Right lobe of liver (tissue), 6 donors: ENCODE results near the gene IFNW1. TPM values are rescaled to one million over a fixed set of nuclear protein-coding genes. Genes with fewer than 3 reads are reported as not detected.

Source experiments
- ATAC-seq, 4 donors: fragments of 200-7000 bp; cut with Tn5 transposase; one replicate each; pipeline ENCODE4 v1.9.1; 2020; ENCODE audit warnings: mild to moderate bottlenecking in 4 of 4, moderate library complexity in 4 of 4
- DNase-seq, 3 donors: peaks; one replicate each; pipeline ENCODE4 v3.0.0-alpha.2; 2020
- H3K27ac ChIP-seq, 3 donors: fragments of 200-600 bp; one replicate each; pipeline ENCODE4 v1.8.0; 2022
- H3K27me3 ChIP-seq, 2 donors: fragments of 200-600 bp; one replicate each; pipeline ENCODE4 v1.8.0; 2022
- H3K36me3 ChIP-seq, 4 donors: fragments of 200-600 bp; sonication (generic) in 1 of 4; one replicate each; pipeline versions ENCODE4 v1.5.1 to v1.8.0; 2017 to 2022; ENCODE audit warnings: control low read depth in 1 of 4
- H3K4me1 ChIP-seq, 4 donors: fragments of 200-600 bp; sonication (generic) in 1 of 4; one replicate each; pipeline versions ENCODE4 v1.5.1 to v1.8.0; 2017 to 2022; ENCODE audit warnings: control low read depth in 1 of 4
- H3K4me3 ChIP-seq, 3 donors: fragments of 200-600 bp; one replicate each; pipeline ENCODE4 v1.8.0; 2022
- H3K9me3 ChIP-seq, 4 donors: fragments of 200-600 bp; sonication (generic) in 1 of 4; one replicate each; pipeline versions ENCODE4 v1.5.1 to v1.8.0; 2017 to 2022; ENCODE audit warnings: control low read depth in 1 of 4
- CTCF ChIP-seq, 4 donors: fragments of 200-600 bp in 3 of 4; fragments of 450-650 bp in 1 of 4; IDR thresholded peaks; one replicate each; pipeline versions ENCODE4 v1.5.1 to v1.8.0; 2016 to 2022; ENCODE audit warnings: antibody characterized with exemption in 4 of 4, mild to moderate bottlenecking in 2 of 4
- POLR2A ChIP-seq: fragments of 450-650 bp; IDR thresholded peaks from one replicate; pipeline ENCODE4 v1.6.1; 2017; ENCODE audit warnings: antibody characterized with exemption, mild to moderate bottlenecking
- WGBS: methylation state at CpG from one replicate; pipeline ENCODE4 v1.1.6; 2018; ENCODE audit warnings: low coverage, low lambda C conversion rate; ENCODE audit not compliant: insufficient coverage; ENCODE audit errors: missing lambda C conversion rate; 5-methylcytosine and 5-hydroxymethylcytosine counted together
- intact Hi-C, 2 donors: fragments of 100-400 bp; cut with DNase I; formaldehyde crosslinking; loops; one replicate each; pipeline versions ENCODE4 v1.11.2 to v1.14.1; 2022
- total RNA-seq, 6 experiments: library from RNA; depleted of rRNA in 2 of 6; stranded (reverse); fragments of >200 nt in 2 of 6; fragmentation: NEBNext Ultra II Directional in 3 of 6; extraction: Animal tissue kit (Norgen Biotek cat#: 25700) in 3 of 6; gene quantifications; one replicate each; pipeline versions ENCODE4 v1.1.0 to v1.2.4, GENCODE V29; 2016 to 2023
- donor health status: DM: no; HTN: yes; CAD: no.
- donor health status: DM: no; HTN: no; CAD: no.
- donor health status: DM: no; HTN: no; CAD: no.
- donor health status: DM: no; HTN: yes; CAD: no.
- donor health status: DM: no; HTN: yes; CAD: no.

Gene IFNW1
- total RNA-seq, 6 experiments from 2014 or later: not detected

GRCh38 chr9:21154018-21154608 is 12.5 kb upstream of the IFNW1 start:
- Histone ChIP-seq H3K36me3 (no peaks in the 10 kb centered on the region), H3K4me1 (no peaks in the 10 kb centered on the region), H3K9me3 (no peaks in the 10 kb centered on the region), H3K27ac (no peak overlapping the region), H3K4me3 (no peak overlapping the region), H3K27me3 (no peaks in the 10 kb centered on the region)
- intact Hi-C loops: no loop called here
- DNase-seq: no peak
- TF ChIP-seq POLR2A (no peak), CTCF (IDR thresholded peaks at IDR 0.05) (peak in 2 of 4 donors; percentile 11 to 13)
- peak; percentile 47 to 73 (median 56) for ATAC-seq
- WGBS: 0% methylated on average over 3 of the region's 3 CpGs

- Histone ChIP-seq H3K36me3 (no peaks in the 10 kb centered on the region), H3K9me3 (no peaks in the 10 kb centered on the region), H3K27ac (no peak overlapping the region), H3K4me1 (no peaks in the 10 kb centered on the region), H3K27me3 (no peaks in the 10 kb centered on the region), H3K4me3 (no peak overlapping the region)
- intact Hi-C loops: no loop called here
- 11% methylated on average over 3 of the region's 3 CpGs for WGBS
- ATAC-seq (peak; percentile 14 to 28 (median 20)), DNase-seq (no peak)
- no peak for TF ChIP-seq POLR2A
- no peak for TF ChIP-seq CTCF (IDR thresholded peaks at IDR 0.05)
Observed at GRCh38 chr9:21153336-21154017, 11.8 kb upstream of the IFNW1 start.

- Histone ChIP-seq H3K4me1 (no peaks in the 10 kb centered on the region), H3K27me3 (no peaks in the 10 kb centered on the region), H3K27ac (no peak overlapping the region), H3K4me3 (no peak overlapping the region), H3K36me3 (no peaks in the 10 kb centered on the region), H3K9me3 (no peaks in the 10 kb centered on the region)
- ATAC-seq (peak in 1 of 4 donors; percentile 17), DNase-seq (no peak)
- intact Hi-C loops: no loop called here
- 19% methylated on average over 1 of the region's 1 CpG for WGBS
- TF ChIP-seq POLR2A (no peak), CTCF (IDR thresholded peaks at IDR 0.05) (no peak)
Observed at GRCh38 chr9:21144603-21145002, 3.0 kb upstream of the IFNW1 start.

- Histone ChIP-seq H3K9me3 (peaks cover 0 to 2% (median 0%) of the 10 kb centered on the region in 4 donors), H3K4me3 (no peak overlapping the region), H3K4me1 (no peaks in the 10 kb centered on the region), H3K27ac (no peak overlapping the region), H3K27me3 (no peaks in the 10 kb centered on the region), H3K36me3 (no peaks in the 10 kb centered on the region)
- ATAC-seq (no peak), DNase-seq (no peak)
- TF ChIP-seq CTCF (IDR thresholded peaks at IDR 0.05): no peak
- no peak for TF ChIP-seq POLR2A
- 0% methylated on average over 1 of the region's 1 CpG for WGBS
- intact Hi-C loops: no loop called here
Observed at GRCh38 chr9:21137020-21137419, 4.6 kb downstream of the IFNW1 start.
